ENCODE data around the gene MYO3B. TPM values are rescaled to one million over a fixed set of nuclear protein-coding genes. Genes with fewer than 3 reads are reported as not detected.

MYO3B gene, protein sequence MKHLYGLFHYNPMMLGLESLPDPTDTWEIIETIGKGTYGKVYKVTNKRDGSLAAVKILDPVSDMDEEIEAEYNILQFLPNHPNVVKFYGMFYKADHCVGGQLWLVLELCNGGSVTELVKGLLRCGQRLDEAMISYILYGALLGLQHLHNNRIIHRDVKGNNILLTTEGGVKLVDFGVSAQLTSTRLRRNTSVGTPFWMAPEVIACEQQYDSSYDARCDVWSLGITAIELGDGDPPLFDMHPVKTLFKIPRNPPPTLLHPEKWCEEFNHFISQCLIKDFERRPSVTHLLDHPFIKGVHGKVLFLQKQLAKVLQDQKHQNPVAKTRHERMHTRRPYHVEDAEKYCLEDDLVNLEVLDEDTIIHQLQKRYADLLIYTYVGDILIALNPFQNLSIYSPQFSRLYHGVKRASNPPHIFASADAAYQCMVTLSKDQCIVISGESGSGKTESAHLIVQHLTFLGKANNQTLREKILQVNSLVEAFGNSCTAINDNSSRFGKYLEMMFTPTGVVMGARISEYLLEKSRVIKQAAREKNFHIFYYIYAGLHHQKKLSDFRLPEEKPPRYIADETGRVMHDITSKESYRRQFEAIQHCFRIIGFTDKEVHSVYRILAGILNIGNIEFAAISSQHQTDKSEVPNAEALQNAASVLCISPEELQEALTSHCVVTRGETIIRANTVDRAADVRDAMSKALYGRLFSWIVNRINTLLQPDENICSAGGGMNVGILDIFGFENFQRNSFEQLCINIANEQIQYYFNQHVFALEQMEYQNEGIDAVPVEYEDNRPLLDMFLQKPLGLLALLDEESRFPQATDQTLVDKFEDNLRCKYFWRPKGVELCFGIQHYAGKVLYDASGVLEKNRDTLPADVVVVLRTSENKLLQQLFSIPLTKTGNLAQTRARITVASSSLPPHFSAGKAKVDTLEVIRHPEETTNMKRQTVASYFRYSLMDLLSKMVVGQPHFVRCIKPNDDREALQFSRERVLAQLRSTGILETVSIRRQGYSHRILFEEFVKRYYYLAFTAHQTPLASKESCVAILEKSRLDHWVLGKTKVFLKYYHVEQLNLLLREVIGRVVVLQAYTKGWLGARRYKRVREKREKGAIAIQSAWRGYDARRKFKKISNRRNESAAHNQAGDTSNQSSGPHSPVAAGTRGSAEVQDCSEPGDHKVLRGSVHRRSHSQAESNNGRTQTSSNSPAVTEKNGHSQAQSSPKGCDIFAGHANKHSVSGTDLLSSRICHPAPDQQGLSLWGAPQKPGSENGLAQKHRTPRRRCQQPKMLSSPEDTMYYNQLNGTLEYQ (N-terminal part only)
- total RNA-seq (2021): 0.63 and 0.86 TPM in 2 replicates
- long read RNA-seq, partial matches to known transcripts: 1 of 3 reads
- long read RNA-seq, other reads (novel, unspliced or antisense): 2 of 3 reads

DNA sequence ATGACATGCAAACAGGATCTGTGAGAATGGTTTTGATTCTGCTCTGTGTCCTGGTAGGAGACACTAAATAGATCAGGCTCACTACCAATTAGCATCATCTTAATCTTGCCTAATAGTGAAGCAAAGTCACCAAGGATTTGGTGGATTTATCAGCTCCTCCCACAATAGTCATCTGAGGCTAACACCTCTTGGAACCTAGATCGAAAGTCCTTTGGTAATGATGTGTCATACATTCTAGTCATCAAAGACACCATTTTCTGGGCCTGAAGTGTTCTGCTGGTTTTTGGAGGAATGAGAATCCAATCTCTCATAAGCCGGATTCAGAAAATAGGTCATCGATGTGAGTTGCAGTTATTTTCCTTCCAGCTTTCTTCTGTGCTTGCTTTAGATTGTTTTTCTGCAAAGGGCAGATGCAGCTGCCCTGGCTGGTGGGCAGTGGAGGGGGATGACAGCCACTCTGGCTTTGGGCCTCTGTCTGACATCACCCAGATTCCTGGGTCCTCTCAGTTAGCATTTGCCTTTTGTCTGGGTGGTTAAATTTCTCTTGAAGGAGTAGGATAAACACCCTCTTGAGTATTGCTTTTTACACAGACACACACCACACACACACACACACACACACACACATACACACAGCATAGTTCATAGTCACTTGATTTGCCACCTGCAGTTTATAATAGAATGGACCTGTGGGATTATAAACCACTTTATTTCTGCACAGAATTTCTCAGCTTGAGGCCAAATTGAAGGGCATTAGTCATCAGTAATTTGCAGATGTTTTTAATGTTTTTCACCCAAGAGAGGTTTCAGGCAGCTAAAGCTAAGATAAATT, at the start of gene MYO3B:
Gene MYO3B (plus strand): TSS at position 198 of the 832 bp plus-strand sequence. CDS start 141 bp downstream, at position 339.
- no peaks in the 10 kb centered on the region for H3K27me3 ChIP-seq (ENCODE audit: insufficient read depth, low read length)
- TF ChIP-seq, protein P1, sequence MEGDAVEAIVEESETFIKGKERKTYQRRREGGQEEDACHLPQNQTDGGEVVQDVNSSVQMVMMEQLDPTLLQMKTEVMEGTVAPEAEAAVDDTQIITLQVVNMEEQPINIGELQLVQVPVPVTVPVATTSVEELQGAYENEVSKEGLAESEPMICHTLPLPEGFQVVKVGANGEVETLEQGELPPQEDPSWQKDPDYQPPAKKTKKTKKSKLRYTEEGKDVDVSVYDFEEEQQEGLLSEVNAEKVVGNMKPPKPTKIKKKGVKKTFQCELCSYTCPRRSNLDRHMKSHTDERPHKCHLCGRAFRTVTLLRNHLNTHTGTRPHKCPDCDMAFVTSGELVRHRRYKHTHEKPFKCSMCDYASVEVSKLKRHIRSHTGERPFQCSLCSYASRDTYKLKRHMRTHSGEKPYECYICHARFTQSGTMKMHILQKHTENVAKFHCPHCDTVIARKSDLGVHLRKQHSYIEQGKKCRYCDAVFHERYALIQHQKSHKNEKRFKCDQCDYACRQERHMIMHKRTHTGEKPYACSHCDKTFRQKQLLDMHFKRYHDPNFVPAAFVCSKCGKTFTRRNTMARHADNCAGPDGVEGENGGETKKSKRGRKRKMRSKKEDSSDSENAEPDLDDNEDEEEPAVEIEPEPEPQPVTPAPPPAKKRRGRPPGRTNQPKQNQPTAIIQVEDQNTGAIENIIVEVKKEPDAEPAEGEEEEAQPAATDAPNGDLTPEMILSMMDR (conservative IDR thresholded peaks at IDR 0.05): no peak
- no peak within 1 kb of the TSS for H2BK12ac ChIP-seq (ENCODE audit: insufficient read length, low read depth, low read length)
- no peak within 1 kb of the TSS for H3T11ph ChIP-seq (ENCODE audit: low read length)
- H3K18ac ChIP-seq (ENCODE audit: insufficient read length, low read depth, low read length): no peak within 1 kb of the TSS
- no peaks in the 10 kb centered on the region for H4K20me1 ChIP-seq (ENCODE audit: control insufficient read depth, insufficient read depth, insufficient read length)
- H4K8ac ChIP-seq (replicated peaks; ENCODE audit: insufficient read length, low read depth, low read length): no peak within 1 kb of the TSS
- no CpG with 5 or more reads among the region's 3 CpGs for WGBS (ENCODE audit: extremely low coverage, insufficient read length, low lambda C conversion rate)
- no peak within 1 kb of the TSS for H3K4me3 Mint-ChIP-seq
- no peak within 1 kb of the TSS for H3K9ac ChIP-seq (ENCODE audit: extremely low read depth, insufficient read length, low read length)
- H3K36me3 Mint-ChIP-seq (ENCODE audit: insufficient read depth in 1 of 3, low read depth in 3 of 3): peaks cover 0 to 6% (median 0%) of the 10 kb centered on the region in 3 experiments; a peak in 2 of 7 replicates
- H3K27me3 Mint-ChIP-seq (ENCODE audit: low read depth): no peaks in the 10 kb centered on the region
- no peak within 1 kb of the TSS for H4K5ac ChIP-seq (ENCODE audit: insufficient read length, low read depth, low read length)
- no peaks in the 10 kb centered on the region; a peak in 1 of 5 replicates for H3K9me3 Mint-ChIP-seq
- no peak within 1 kb of the TSS for H4K91ac ChIP-seq (ENCODE audit: insufficient read length, low read depth, low read length)
- no peaks in the 10 kb centered on the region for H3K79me2 ChIP-seq (ENCODE audit: insufficient read depth, low read length)
- H2AFZ ChIP-seq (ENCODE audit: low read length): no peak within 1 kb of the TSS
- H2BK15ac ChIP-seq (ENCODE audit: low read depth, low read length): no peak within 1 kb of the TSS
- no peak within 1 kb of the TSS for H3K14ac ChIP-seq (ENCODE audit: insufficient read depth, low read length)
- H3K4me1 ChIP-seq (ENCODE audit: insufficient read depth, low read length): no peaks in the 10 kb centered on the region
- H3K56ac ChIP-seq (ENCODE audit: insufficient read length, low read depth, low read length): no peak within 1 kb of the TSS
- no peak within 1 kb of the TSS for H2BK20ac ChIP-seq (ENCODE audit: low read depth, low read length, poor library complexity, severe bottlenecking)
- no peak within 1 kb of the TSS for H3K4me2 ChIP-seq (ENCODE audit: insufficient read depth, insufficient read length, low read length)
- peaks cover 33 to 39% of the 10 kb centered on the region in 2 experiments for H3K4me1 Mint-ChIP-seq
- DNase-seq: no peak
- no peaks in the 10 kb centered on the region for H3K79me1 ChIP-seq (ENCODE audit: insufficient read depth, low read depth, low read length, poor library complexity, severe bottlenecking)
- H3K23me2 ChIP-seq (ENCODE audit: insufficient read length, low read depth, low read length, poor library complexity, severe bottlenecking): no peaks in the 10 kb centered on the region
- H3K9me3 ChIP-seq (ENCODE audit: control insufficient read depth, low read depth, low read length): no peaks in the 10 kb centered on the region
- H3K27ac Mint-ChIP-seq: no peak within 1 kb of the TSS
- no peak within 1 kb of the TSS for H2AK5ac ChIP-seq (ENCODE audit: insufficient read length, low read length)
- no peak within 1 kb of the TSS for H2BK5ac ChIP-seq (ENCODE audit: insufficient read length, low read length)
- H3K4ac ChIP-seq (ENCODE audit: low read depth, low read length): no peak within 1 kb of the TSS
- H2BK120ac ChIP-seq (ENCODE audit: low read depth, low read length, poor library complexity, severe bottlenecking): no peak within 1 kb of the TSS
- H3K23ac ChIP-seq (ENCODE audit: insufficient read length, low read depth, low read length): no peak within 1 kb of the TSS
- no peak within 1 kb of the TSS for H3K27ac ChIP-seq (ENCODE audit: insufficient read length, low read depth, low read length)

Data from H9 (cell line).